GM21367 (cell line): ENCODE measurements around the gene NUDT6.
"Not testable (repeated sequence)": the region's sequence is repeated elsewhere in the genome, so short reads cannot be mapped to it uniquely, and the experiment has no call there.

Source experiments
- ATAC-seq: cut with Tn5 transposase; IDR thresholded peaks from one replicate; pipeline ENCODE4 v1.9.1; 2021; ENCODE audit not compliant: unreplicated experiment

Gene NUDT6

GRCh38 chr4:122876456-122876855 lies 45.9 kb downstream of the NUDT6 start:
- ATAC-seq = no peak

GRCh38 chr4:122875949-122876348 lies 46.4 kb downstream of the NUDT6 start:
- ATAC-seq = no peak

GRCh38 chr4:122873821-122874593 lies 48.4 kb downstream of the NUDT6 start:
- ATAC-seq = no peak

GRCh38 chr4:122873146-122873545 lies 49.3 kb downstream of the NUDT6 start:
- no peak for ATAC-seq

- ATAC-seq = not testable (repeated sequence)
Measured at GRCh38 chr4:122868235-122868634, 54.2 kb downstream of the NUDT6 start.

GRCh38 chr4:122865425-122865824 lies 57.0 kb downstream of the NUDT6 start:
- ATAC-seq = no peak

GRCh38 chr4:122863639-122864038 lies 58.8 kb downstream of the NUDT6 start:
- no peak for ATAC-seq

- no peak for ATAC-seq
Measured at GRCh38 chr4:122861172-122861943, 61.0 kb downstream of the NUDT6 start.

- no peak for ATAC-seq
Measured at GRCh38 chr4:122858705-122859104, 63.7 kb downstream of the NUDT6 start.

- no peak for ATAC-seq
Measured at GRCh38 chr4:122857160-122857559, 65.2 kb downstream of the NUDT6 start.

- no peak for ATAC-seq
Measured at GRCh38 chr4:122855353-122855890, 67.0 kb downstream of the NUDT6 start.

GRCh38 chr4:122854447-122855352 lies 67.7 kb downstream of the NUDT6 start:
- ATAC-seq = no peak

GRCh38 chr4:122851568-122851967 lies 70.8 kb downstream of the NUDT6 start:
- no peak for ATAC-seq

- ATAC-seq = not testable (repeated sequence)
Measured at GRCh38 chr4:122849789-122850188, 72.6 kb downstream of the NUDT6 start.

- no peak for ATAC-seq
Measured at GRCh38 chr4:122847931-122848330, 74.5 kb downstream of the NUDT6 start.

- no peak for ATAC-seq
Measured at GRCh38 chr4:122845760-122846159, 76.6 kb downstream of the NUDT6 start.

- ATAC-seq = no peak
Measured at GRCh38 chr4:122845066-122845465, 77.3 kb downstream of the NUDT6 start.

- ATAC-seq = not testable (repeated sequence)
Measured at GRCh38 chr4:122844391-122844790, 78.0 kb downstream of the NUDT6 start.

- no peak for ATAC-seq
Measured at GRCh38 chr4:122842984-122843531, 79.3 kb downstream of the NUDT6 start.
